CD8-positive, alpha-beta memory T cell (primary cell): ENCODE results near the gene RHBDF2. TPM values are rescaled to one million over a fixed set of nuclear protein-coding genes. Genes with fewer than 3 reads are reported as not detected.
"Not testable (repeated sequence)": the region's sequence is repeated elsewhere in the genome, so short reads cannot be mapped to it uniquely, and the experiment has no call there.

ENCODE experiments used
- CTCF ChIA-PET: fragments of 350-600 bp; sonication (Branson Sonifier 250); formaldehyde crosslinking; loops from one replicate; lab custom pipeline; 2021; ENCODE audit warnings: antibody characterized with exemption; lab: Charles Lee
- POLR2A ChIA-PET: fragments of 350-600 bp; sonication (Branson Sonifier 250); formaldehyde crosslinking; loops from one replicate; lab custom pipeline; 2021; ENCODE audit warnings: antibody characterized with exemption; lab: Charles Lee
- DNase-seq, 5 donors: peaks; one replicate each; pipeline versions ENCODE4 v3.0.0 to v3.0.0-alpha.2; 2020 to 2022; ENCODE audit warnings: mixed read lengths in 1 of 5
- H3K27ac ChIP-seq: one replicate; pipeline ENCODE4 v1.7.0; 2013; ENCODE audit warnings: low read depth, mild to moderate bottlenecking, low read length, moderate library complexity
- H3K27me3 ChIP-seq: 2 replicates; pipeline ENCODE4 v1.7.0; 2013; ENCODE audit warnings: low read length, mild to moderate bottlenecking; ENCODE audit not compliant: insufficient read depth, poor library complexity, severe bottlenecking
- H3K36me3 ChIP-seq: 2 replicates; pipeline ENCODE4 v1.7.0; 2013; ENCODE audit warnings: mild to moderate bottlenecking, low read length, moderate library complexity; ENCODE audit not compliant: insufficient read depth
- H3K4me1 ChIP-seq: 2 replicates; pipeline ENCODE4 v1.7.0; 2013; ENCODE audit warnings: mild to moderate bottlenecking, low read length, moderate library complexity; ENCODE audit not compliant: insufficient read depth
- H3K4me3 ChIP-seq: 2 replicates; pipeline ENCODE4 v1.7.0; 2013; ENCODE audit warnings: mild to moderate bottlenecking, low read length
- H3K9me3 ChIP-seq: 2 replicates; pipeline ENCODE4 v1.7.0; 2013; ENCODE audit warnings: mild to moderate bottlenecking, low read length
- H3K27ac Mint-ChIP-seq, 8 donors: one replicate each; pipeline ENCODE4 v1.8.0; 2020 to 2021; ENCODE audit warnings: mixed read lengths in 8 of 8, mild to moderate bottlenecking in 6 of 8, inconsistent platforms in 3 of 8, moderate library complexity in 3 of 8
- H3K27me3 Mint-ChIP-seq, 2 donors: one replicate each; pipeline ENCODE4 v1.8.0; 2020 to 2021; ENCODE audit warnings: mixed read lengths in 2 of 2, mild to moderate bottlenecking in 1 of 2, moderate library complexity in 1 of 2
- H3K36me3 Mint-ChIP-seq, 3 donors: one replicate each; pipeline ENCODE4 v1.8.0; 2020 to 2021; ENCODE audit warnings: mixed read lengths in 3 of 3, inconsistent platforms in 1 of 3, mild to moderate bottlenecking in 1 of 3
- H3K4me1 Mint-ChIP-seq, 3 donors: one replicate each; pipeline ENCODE4 v1.8.0; 2020 to 2021; ENCODE audit warnings: mixed read lengths in 3 of 3, inconsistent platforms in 1 of 3, mild to moderate bottlenecking in 1 of 3
- H3K4me3 Mint-ChIP-seq, 7 donors: one replicate each; pipeline ENCODE4 v1.8.0; 2020 to 2021; ENCODE audit warnings: mixed read lengths in 7 of 7, mild to moderate bottlenecking in 6 of 7, moderate library complexity in 4 of 7, inconsistent platforms in 2 of 7
- H3K9me3 Mint-ChIP-seq, 5 donors: one replicate each; pipeline ENCODE4 v1.8.0; 2020 to 2022; ENCODE audit warnings: mixed read lengths in 5 of 5, mild to moderate bottlenecking in 3 of 5, moderate library complexity in 2 of 5, inconsistent platforms in 1 of 5
- polyA plus RNA-seq: library from polyadenylated mRNA; unstranded; fragments of 300-500 nt; fragmentation: Illumina TruSeq; gene quantifications from one replicate; pipeline ENCODE4 v1.2.3, GENCODE V29; 2021
- total RNA-seq, 2 experiments: library from RNA; stranded (reverse); gene quantifications; one replicate each; pipeline ENCODE4 v1.2.3, GENCODE V29; 2021

The RHBDF2 gene
- total and polyA plus RNA-seq, 3 experiments from 2014 or later, result 38.2 to 42.5 (median 38.4) TPM

DNA sequence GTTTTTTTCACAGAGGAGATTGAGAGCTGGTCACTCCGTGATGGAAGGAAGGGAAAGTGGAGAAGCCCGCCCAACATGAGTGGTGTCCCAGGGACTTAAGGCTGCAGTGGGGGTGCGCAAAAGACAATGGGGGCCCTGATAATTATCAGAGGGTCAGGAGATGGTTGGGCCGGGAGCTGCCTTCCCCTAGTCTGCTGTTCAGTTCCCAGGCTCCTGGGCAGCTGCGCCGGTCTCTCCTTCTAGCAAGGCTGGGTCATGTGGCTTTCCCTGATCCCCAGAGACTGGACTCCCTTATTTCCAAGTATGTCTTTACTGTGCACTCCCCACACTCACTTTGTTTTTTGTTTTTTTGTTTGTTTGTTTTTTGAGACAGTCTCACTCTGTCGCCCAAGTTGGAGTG lies 20.0 kb upstream of the RHBDF2 start:
- Mint-ChIP-seq H3K4me1 (peaks cover 24 to 44% (median 29%) of the 10 kb centered on the region in 3 donors), H3K4me3 (no peak overlapping the region), H3K36me3 (no peaks in the 10 kb centered on the region), H3K27ac (peak overlapping the region in 5 of 8 donors; percentile 29 to 93 (median 64)), H3K27me3 (peaks cover 0 to 1% of the 10 kb centered on the region in 2 donors), H3K9me3 (no peaks in the 10 kb centered on the region)
- ChIA-PET CTCF (interaction anchor here (0.9 to 7.1 kb wide), 7 partner anchors 8 to 160 kb away, joined by 3 to 97 read pairs (median 35); partner anchors contain the start of genes AANAT and ST6GALNAC2), POLR2A (interaction anchor here (1.1 kb wide), 1 partner anchor 215 kb away, joined by 3 read pairs; no protein-coding TSS in a partner anchor)
- DNase-seq, result no peak
- Histone ChIP-seq H3K4me1 (peaks cover 27% of the 10 kb centered on the region), H3K4me3 (no peak overlapping the region), H3K27me3 (no peaks in the 10 kb centered on the region), H3K36me3 (no peaks in the 10 kb centered on the region), H3K9me3 (no peaks in the 10 kb centered on the region), H3K27ac (no peak overlapping the region)

DNA sequence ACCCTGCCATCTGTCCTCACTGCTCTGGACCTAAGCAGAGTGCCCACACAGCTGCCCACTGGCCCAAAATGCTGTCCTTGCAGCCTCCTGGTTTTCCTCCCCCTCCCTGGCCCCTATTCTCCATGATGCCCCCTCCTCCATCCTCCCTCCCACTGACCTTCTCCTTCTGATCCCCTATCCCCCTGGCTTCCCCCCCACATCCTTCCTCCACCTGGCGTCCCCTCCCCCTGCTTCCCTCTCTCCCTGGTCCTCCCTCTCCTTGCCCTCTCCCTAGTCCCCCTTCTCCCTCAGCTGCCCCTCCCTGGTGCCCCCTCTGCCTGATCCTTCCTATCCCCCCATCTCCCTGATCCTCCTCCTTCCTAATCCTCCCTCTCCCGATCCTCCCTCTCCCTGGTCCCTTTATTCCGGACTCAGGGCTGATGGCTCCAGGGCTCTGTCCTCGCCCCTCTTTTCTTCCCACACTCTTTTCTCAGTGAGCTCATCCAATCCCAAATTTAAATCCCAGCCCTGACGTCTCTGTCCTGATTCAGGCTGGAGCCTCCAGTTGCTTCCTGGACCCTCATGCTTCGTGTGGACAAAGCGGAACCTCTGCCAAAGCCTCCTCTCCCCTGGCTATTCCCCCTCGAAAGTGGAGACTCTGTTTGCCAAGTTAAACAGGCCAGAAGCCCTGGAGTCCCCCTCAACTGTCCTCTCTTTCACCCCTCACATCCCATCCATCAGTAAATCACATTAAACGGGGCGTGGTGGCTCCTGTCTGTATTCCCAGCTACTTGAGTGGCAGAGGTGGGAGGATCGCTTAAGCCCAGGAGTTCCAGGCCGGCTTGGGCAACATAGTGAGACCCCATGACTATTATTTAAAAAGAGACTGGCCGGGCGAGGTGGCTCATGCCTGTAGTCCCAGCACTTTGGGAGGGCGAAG lies 18.1 kb upstream of the RHBDF2 start:
- peaks cover 35 to 60% (median 47%) of the 10 kb centered on the region in 3 donors for H3K4me1 Mint-ChIP-seq
- peaks cover 44% of the 10 kb centered on the region for H3K4me1 ChIP-seq
- H3K27ac Mint-ChIP-seq, result peak overlapping the region in 6 of 8 donors; percentile 77 to 99 (median 90)
- H3K36me3 ChIP-seq, result no peaks in the 10 kb centered on the region
- DNase-seq, result no peak
- no peaks in the 10 kb centered on the region for H3K27me3 ChIP-seq
- H3K27ac ChIP-seq, result no peak overlapping the region
- H3K9me3 Mint-ChIP-seq, result no peaks in the 10 kb centered on the region
- H3K4me3 ChIP-seq, result no peak overlapping the region
- POLR2A ChIA-PET, result interaction anchor here (0.6 kb wide), 2 partner anchors 104 to 185 kb away, joined by 3 to 5 read pairs; no protein-coding TSS in a partner anchor
- no peaks in the 10 kb centered on the region for H3K36me3 Mint-ChIP-seq
- H3K9me3 ChIP-seq, result no peaks in the 10 kb centered on the region
- CTCF ChIA-PET, result interaction anchor here (1.4 to 7.1 kb wide), 6 partner anchors 9 to 104 kb away, joined by 3 to 97 read pairs (median 24); partner anchors contain the start of gene ST6GALNAC2
- peaks cover 0 to 8% of the 10 kb centered on the region in 2 donors for H3K27me3 Mint-ChIP-seq
- peak overlapping the region in 3 of 7 donors; percentile 28 to 59 (median 57) for H3K4me3 Mint-ChIP-seq

GRCh38 chr17:76517638-76518038 lies 16.4 kb upstream of the RHBDF2 start:
- Histone ChIP-seq H3K27ac (no peak overlapping the region), H3K9me3 (no peaks in the 10 kb centered on the region), H3K4me3 (no peak overlapping the region), H3K36me3 (no peaks in the 10 kb centered on the region), H3K27me3 (no peaks in the 10 kb centered on the region), H3K4me1 (peaks cover 44% of the 10 kb centered on the region)
- peak overlapping the region; percentile 79 to 99 (median 91) for H3K27ac Mint-ChIP-seq
- ChIA-PET CTCF (interaction anchor here (0.7 to 2.7 kb wide), 7 partner anchors 11 to 164 kb away, joined by 3 to 12 read pairs (median 3); partner anchors contain the start of gene RHBDF2), POLR2A (no interaction called here)
- peaks cover 39 to 66% (median 50%) of the 10 kb centered on the region in 3 donors for H3K4me1 Mint-ChIP-seq
- no peaks in the 10 kb centered on the region for H3K36me3 Mint-ChIP-seq
- peak overlapping the region in 1 of 7 donors; percentile 29 for H3K4me3 Mint-ChIP-seq
- no peaks in the 10 kb centered on the region for H3K9me3 Mint-ChIP-seq
- DNase-seq, result no peak
- peaks cover 0 to 7% of the 10 kb centered on the region in 2 donors for H3K27me3 Mint-ChIP-seq

DNA sequence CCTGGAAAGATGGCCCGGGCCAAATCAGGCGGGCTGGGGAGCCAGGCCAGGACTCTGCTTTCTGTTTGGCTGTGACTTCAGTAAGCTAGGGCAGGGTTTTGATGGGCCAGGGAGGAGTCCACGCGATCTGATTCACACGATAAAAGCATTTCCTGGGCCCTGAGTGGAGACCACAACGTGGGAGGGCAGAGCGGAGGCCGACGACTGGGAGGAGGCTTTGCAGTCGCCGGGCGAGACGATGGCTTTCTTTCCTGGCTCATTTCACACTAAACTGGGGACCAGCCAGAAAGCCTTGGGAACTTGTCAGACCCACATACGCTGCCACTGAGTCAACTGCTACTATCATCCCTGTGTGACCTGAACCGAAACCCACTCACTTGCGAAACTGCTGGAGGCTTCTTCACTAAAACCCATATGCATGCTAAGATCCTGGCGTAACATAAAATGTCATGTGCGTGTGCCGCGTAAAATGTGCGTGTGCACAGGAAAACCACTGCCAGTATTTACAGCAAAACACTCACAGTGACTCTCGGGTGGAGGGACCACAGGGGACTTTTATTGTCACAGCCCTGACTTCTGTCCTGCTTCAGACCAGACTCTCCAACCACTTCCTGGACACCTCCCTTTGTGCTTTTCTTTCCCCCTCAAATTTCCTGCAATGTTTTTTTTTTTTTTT lies 14.2 kb upstream of the RHBDF2 start:
- peak overlapping the region; percentile 54 for H3K27ac ChIP-seq
- Mint-ChIP-seq H3K4me3 (peak overlapping the region; percentile 64 to 87 (median 78)), H3K27ac (peak overlapping the region; percentile 89 to 99 (median 97)), H3K27me3 (peaks cover 0 to 7% of the 10 kb centered on the region in 2 donors), H3K4me1 (peaks cover 51 to 81% (median 63%) of the 10 kb centered on the region in 3 donors), H3K36me3 (peaks cover 0 to 4% (median 0%) of the 10 kb centered on the region in 3 donors), H3K9me3 (peaks cover 0 to 2% (median 0%) of the 10 kb centered on the region in 5 donors)
- no peaks in the 10 kb centered on the region for H3K27me3 ChIP-seq
- H3K4me3 ChIP-seq, result peak overlapping the region; percentile 2
- CTCF ChIA-PET, result interaction anchor here (0.6 to 4.1 kb wide), 10 partner anchors 8 to 166 kb away, joined by 3 to 35 read pairs (median 4); partner anchors contain the start of genes PRCD and RHBDF2
- no peaks in the 10 kb centered on the region for H3K9me3 ChIP-seq
- peaks cover 60% of the 10 kb centered on the region for H3K4me1 ChIP-seq
- H3K36me3 ChIP-seq, result no peaks in the 10 kb centered on the region
- DNase-seq, result peak; percentile 77 to 96 (median 92)
- POLR2A ChIA-PET, result interaction anchor here (0.7 to 1.2 kb wide), 5 partner anchors 12 to 56 kb away, joined by 3 read pairs; partner anchors contain the start of gene RHBDF2

- H3K27me3 ChIP-seq, H3K36me3 Mint-ChIP-seq, H3K27me3 Mint-ChIP-seq, H3K36me3 ChIP-seq, H3K9me3 Mint-ChIP-seq, H3K4me3 ChIP-seq, POLR2A ChIA-PET, DNase-seq, H3K9me3 ChIP-seq: not testable (repeated sequence)
- Mint-ChIP-seq H3K27ac (peak overlapping the region; percentile 89 to 99 (median 97)), H3K4me1 (peaks cover 53 to 79% (median 63%) of the 10 kb centered on the region in 3 donors), H3K4me3 (peak overlapping the region; percentile 41 to 87 (median 78))
- CTCF ChIA-PET, result interaction anchor here (0.8 to 4.1 kb wide), 8 partner anchors 8 to 109 kb away, joined by 3 to 35 read pairs (median 4); partner anchors contain the start of genes PRCD and RHBDF2
- peak overlapping the region; percentile 54 for H3K27ac ChIP-seq
- peaks cover 60% of the 10 kb centered on the region for H3K4me1 ChIP-seq
These were observed 13.1 kb upstream of the RHBDF2 start for GRCh38 chr17:76514355-76514754.

GRCh38 chr17:76513306-76513692 lies 12.1 kb upstream of the RHBDF2 start:
- POLR2A ChIA-PET, result interaction anchor here (0.7 kb wide), 1 partner anchor 85 kb away, joined by 3 read pairs; no protein-coding TSS in a partner anchor
- peak overlapping the region; percentile 73 to 99 (median 92) for H3K27ac Mint-ChIP-seq
- CTCF ChIA-PET, result interaction anchor here (1.3 to 4.1 kb wide), 4 partner anchors 10 to 46 kb away, joined by 3 to 35 read pairs (median 4); partner anchors contain the start of gene AANAT
- H3K36me3 Mint-ChIP-seq, result peaks cover 0 to 4% (median 0%) of the 10 kb centered on the region in 3 donors
- Histone ChIP-seq H3K4me1 (peaks cover 60% of the 10 kb centered on the region), H3K36me3 (no peaks in the 10 kb centered on the region), H3K4me3 (no peak overlapping the region), H3K9me3 (no peaks in the 10 kb centered on the region), H3K27me3 (no peaks in the 10 kb centered on the region), H3K27ac (no peak overlapping the region)
- H3K4me3 Mint-ChIP-seq, result peak overlapping the region; percentile 15 to 77 (median 42)
- DNase-seq, result no peak
- peaks cover 50 to 73% (median 58%) of the 10 kb centered on the region in 3 donors for H3K4me1 Mint-ChIP-seq
- peaks cover 0 to 7% of the 10 kb centered on the region in 2 donors for H3K27me3 Mint-ChIP-seq
- peaks cover 0 to 2% (median 0%) of the 10 kb centered on the region in 5 donors for H3K9me3 Mint-ChIP-seq
